Middle frontal gyrus (tissue), 1 donor: ENCODE measurements around the gene FAM53B.

ENCODE experiments used
- DNase-seq: peaks from one replicate; pipeline ENCODE4 v3.0.0-alpha.2; 2015; ENCODE audit warnings: low spot score; ENCODE audit errors: extremely low spot score

Gene FAM53B

GRCh38 chr10:124709861-124710260, 34.3 kb downstream of the FAM53B start:
- no peak for DNase-seq

- no peak for DNase-seq
These were observed 35.2 kb downstream of the FAM53B start for GRCh38 chr10:124708922-124709520.

GRCh38 chr10:124708246-124708779, 35.9 kb downstream of the FAM53B start:
- no peak for DNase-seq

GRCh38 chr10:124707551-124707950, 36.6 kb downstream of the FAM53B start:
- no peak for DNase-seq

- DNase-seq = no peak
These were observed 37.1 kb downstream of the FAM53B start for GRCh38 chr10:124707144-124707467.

- no peak for DNase-seq
These were observed 37.6 kb downstream of the FAM53B start for GRCh38 chr10:124706462-124707143.

- DNase-seq = no peak
These were observed 38.2 kb downstream of the FAM53B start for GRCh38 chr10:124705817-124706461.

GRCh38 chr10:124705381-124705740, 38.8 kb downstream of the FAM53B start:
- no peak for DNase-seq

GRCh38 chr10:124704428-124705380, 39.5 kb downstream of the FAM53B start:
- DNase-seq = no peak

- DNase-seq = no peak
These were observed 40.3 kb downstream of the FAM53B start for GRCh38 chr10:124703778-124704427.

- no peak for DNase-seq
These were observed 40.8 kb downstream of the FAM53B start for GRCh38 chr10:124703372-124703771.

- no peak for DNase-seq
These were observed 42.1 kb downstream of the FAM53B start for GRCh38 chr10:124701881-124702656.

GRCh38 chr10:124701435-124701834, 42.7 kb downstream of the FAM53B start:
- no peak for DNase-seq

GRCh38 chr10:124701038-124701365, 43.2 kb downstream of the FAM53B start:
- DNase-seq = no peak

GRCh38 chr10:124700293-124701037, 43.7 kb downstream of the FAM53B start:
- DNase-seq = no peak

- DNase-seq = no peak
These were observed 44.5 kb downstream of the FAM53B start for GRCh38 chr10:124699471-124700292.

- DNase-seq = no peak
These were observed 45.4 kb downstream of the FAM53B start for GRCh38 chr10:124698545-124699469.
